ENCODE data around the gene SDCCAG8.

SDCCAG8 gene

GRCh38 chr1:243489158-243489527 is 233.3 kb downstream of the SDCCAG8 start:
- TF ChIP-seq, protein P1, sequence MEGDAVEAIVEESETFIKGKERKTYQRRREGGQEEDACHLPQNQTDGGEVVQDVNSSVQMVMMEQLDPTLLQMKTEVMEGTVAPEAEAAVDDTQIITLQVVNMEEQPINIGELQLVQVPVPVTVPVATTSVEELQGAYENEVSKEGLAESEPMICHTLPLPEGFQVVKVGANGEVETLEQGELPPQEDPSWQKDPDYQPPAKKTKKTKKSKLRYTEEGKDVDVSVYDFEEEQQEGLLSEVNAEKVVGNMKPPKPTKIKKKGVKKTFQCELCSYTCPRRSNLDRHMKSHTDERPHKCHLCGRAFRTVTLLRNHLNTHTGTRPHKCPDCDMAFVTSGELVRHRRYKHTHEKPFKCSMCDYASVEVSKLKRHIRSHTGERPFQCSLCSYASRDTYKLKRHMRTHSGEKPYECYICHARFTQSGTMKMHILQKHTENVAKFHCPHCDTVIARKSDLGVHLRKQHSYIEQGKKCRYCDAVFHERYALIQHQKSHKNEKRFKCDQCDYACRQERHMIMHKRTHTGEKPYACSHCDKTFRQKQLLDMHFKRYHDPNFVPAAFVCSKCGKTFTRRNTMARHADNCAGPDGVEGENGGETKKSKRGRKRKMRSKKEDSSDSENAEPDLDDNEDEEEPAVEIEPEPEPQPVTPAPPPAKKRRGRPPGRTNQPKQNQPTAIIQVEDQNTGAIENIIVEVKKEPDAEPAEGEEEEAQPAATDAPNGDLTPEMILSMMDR (IDR thresholded peaks at IDR 0.05): no peak
- no peak for TF ChIP-seq ZFX (IDR thresholded peaks at IDR 0.05; ENCODE audit: borderline replicate concordance)
- no peak overlapping the region for H3K27ac ChIP-seq

DNA sequence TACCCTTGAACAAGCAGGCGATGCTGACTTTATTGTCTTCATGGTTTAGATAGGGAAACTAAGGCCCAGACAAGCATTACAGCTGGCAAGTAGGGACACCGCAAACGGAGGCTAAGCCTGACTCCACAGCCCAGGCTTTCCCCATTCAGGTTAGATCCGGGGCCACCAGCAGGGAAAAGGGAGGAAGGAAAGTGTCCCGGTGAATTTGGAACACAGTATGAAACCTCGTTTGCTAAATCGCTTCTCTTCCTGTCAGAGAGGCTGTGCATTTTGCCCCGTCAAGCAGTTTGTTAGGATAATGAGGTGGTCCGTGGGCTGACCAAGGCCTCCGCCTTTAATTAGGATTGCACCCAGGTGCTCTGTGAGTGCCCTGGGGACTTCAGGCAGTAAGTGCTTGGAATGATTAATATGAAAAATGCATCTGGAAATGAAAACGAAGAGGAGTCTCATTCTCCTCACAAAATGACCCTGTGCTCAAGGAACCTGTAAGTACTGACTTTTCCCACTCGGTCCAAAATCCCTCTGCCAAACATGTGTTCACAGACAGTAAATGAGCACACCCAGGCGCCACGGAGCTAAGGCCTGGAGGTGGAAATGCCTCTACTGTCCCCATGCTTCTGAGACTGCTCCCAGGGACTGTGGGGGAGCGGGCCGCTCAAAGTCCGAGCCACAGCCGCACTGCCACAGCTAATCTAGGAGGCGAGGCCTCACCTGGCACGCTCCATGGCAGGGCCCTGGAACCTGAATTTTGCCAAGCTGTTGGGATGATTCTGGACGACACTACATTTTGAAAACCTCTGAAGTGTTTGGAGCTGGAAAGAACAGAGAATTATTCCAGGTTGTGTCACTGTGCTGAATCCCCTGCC is 234.1 kb downstream of the SDCCAG8 start:
- no peak overlapping the region for H3K27ac ChIP-seq
- TF ChIP-seq ZFX (IDR thresholded peaks at IDR 0.05; ENCODE audit: borderline replicate concordance): no peak
- TF ChIP-seq, protein P1 (IDR thresholded peaks at IDR 0.05): no peak

DNA sequence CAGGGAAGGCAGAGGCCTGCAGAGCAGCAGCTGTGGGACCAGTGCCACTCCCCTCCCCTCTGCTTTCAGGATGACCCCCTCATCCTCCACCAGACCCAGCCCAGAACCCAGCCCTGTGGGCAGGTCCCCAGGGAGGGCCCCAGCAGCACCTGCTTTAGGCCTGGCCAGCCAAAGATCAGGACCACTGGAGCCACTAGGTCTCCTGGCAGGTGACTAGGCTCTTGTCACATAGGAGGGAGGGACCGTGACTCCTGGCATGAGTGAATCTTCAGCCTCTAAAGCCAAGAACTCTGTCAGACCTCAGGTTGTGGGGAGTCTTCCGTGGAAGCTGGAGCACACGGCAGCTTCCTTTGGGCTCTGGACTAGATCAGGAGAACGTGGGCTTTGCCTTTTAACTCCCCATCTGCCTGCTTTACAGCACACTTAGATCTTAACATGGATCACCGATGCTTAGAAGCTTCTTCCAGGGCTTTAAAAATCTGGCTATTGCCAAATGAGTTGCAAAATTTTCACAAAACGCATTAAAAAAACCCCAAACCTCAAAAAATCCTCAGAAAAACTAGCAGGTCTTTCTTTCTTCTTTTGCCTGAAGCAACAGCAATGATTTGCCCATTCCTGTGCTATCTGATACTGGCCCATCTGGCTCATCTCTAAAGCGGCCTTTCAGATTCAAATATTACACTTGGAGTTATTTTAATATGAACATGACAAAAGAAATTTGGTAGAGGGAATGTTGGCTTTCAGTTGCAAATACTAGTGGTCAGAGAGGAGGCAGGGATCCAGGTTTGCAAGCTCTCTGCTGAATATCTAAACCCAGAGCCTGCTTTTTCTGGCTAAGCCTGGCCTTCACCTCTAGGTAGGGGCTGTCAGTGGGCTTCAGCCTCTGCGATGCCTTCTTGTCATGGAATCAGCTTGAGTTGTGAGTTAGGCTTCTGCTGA is 235.2 kb downstream of the SDCCAG8 start:
- TF ChIP-seq ZFX (IDR thresholded peaks at IDR 0.05; ENCODE audit: borderline replicate concordance): no peak
- TF ChIP-seq, protein P1 (IDR thresholded peaks at IDR 0.05): no peak
- H3K27ac ChIP-seq: no peak overlapping the region

- no peak overlapping the region for H3K27ac ChIP-seq
- TF ChIP-seq, protein P1 (IDR thresholded peaks at IDR 0.05): no peak
Observed at GRCh38 chr1:243493156-243494129, 237.6 kb downstream of the SDCCAG8 start.

DNA sequence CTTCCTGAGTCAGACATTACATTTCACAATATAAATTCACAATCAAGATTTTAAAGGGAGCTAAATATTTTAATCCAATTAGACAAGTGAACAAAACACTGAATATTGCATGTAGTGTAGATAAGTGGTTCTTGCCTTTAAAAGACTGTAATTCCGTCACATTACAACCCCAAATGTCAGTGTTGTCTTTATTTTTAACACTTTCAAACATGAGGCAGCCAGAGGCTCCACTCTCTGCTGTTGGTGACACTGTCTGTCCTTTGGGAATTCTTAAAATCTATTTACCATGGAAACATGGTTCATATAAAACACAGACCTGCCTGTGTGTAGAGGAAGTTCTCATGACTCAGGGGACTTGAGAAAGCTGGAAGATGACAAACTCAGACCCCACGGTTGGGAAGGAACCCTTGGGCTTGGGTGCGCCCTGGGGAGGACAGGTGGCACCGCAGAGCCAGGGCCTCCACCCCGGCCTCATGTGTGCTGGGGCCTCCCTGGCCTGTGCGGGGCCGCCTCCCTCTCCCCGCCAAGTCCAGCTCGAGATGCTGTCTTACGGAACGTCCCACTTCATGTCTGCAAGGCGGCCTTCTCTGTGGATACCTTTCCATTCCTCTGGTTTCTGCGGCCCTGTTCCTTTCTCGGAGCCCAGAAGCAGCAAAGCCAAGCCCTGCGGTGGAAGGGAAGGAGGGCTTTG is 239.0 kb downstream of the SDCCAG8 start:
- TF ChIP-seq, protein P1 (IDR thresholded peaks at IDR 0.05): no peak
- no peak for TF ChIP-seq ZFX (IDR thresholded peaks at IDR 0.05; ENCODE audit: borderline replicate concordance)
- no peak overlapping the region for H3K27ac ChIP-seq

DNA sequence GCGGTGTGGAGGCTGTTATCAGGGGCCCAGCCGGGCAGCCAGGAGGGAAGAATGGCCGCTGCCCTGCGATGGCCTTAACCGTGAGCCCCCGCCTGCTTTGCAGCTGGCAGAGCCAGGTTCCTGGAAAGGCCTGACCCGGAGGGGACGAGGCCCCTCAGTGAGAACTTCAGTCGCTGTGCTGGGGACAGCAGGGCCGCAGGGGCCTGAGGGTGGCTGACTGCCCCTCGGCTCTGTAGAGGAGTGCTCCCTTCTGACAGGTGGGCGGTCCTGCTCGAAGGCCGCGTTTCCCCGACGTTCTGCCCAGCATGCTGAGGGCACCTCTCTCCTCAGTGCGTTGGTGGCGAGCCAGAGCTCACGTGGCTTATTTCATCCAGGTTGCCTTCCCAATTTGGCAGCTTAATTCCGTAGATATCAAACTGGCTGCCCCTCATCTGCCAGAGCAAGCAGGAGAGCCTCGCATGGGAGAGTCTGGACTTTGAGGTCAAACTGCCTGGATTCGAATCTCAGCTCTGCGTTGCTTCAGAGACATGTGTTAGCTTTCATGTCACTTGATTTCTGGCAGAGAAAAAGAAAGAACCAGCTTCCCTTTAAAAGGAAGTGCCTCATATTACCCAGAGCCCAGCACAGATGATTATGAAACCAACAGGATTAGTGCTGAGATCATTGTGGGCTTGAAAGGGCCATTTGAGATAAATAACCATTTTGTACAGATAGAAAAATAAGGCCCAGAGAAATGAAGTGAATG is 239.8 kb downstream of the SDCCAG8 start:
- TF ChIP-seq, protein P1 (IDR thresholded peaks at IDR 0.05): no peak
- TF ChIP-seq ZFX (IDR thresholded peaks at IDR 0.05; ENCODE audit: borderline replicate concordance): no peak
- no peak overlapping the region for H3K27ac ChIP-seq
